GM19035 (cell line): ENCODE results near the gene LRP11.
"Not testable (repeated sequence)": the region's sequence is repeated elsewhere in the genome, so short reads cannot be mapped to it uniquely, and the experiment has no call there.

Experiments
- ATAC-seq: cut with Tn5 transposase; IDR thresholded peaks from one replicate; pipeline ENCODE4 v1.9.1; 2021; ENCODE audit not compliant: unreplicated experiment

LRP11 gene

GRCh38 chr6:149851461-149852110, 12.6 kb downstream of the LRP11 start:
- no peak for ATAC-seq

DNA sequence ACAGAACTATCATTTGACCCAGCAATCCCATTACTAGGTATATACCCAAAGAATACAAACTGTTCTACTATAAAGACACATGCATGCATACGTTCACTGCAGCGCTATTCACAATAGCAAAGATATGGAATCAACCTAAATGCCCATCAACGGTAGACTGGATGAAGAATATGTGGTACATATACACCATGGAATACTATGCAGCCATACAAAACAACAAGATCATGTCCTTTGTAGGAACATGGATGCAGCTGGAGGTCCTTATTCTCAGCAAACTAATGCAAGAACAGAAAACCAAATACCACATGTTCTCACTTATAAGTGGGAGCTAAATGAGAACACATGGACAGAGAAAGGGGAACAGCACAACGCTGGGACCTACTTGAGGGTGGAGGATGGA, 15.8 kb downstream of the LRP11 start:
- not testable (repeated sequence) for ATAC-seq

DNA sequence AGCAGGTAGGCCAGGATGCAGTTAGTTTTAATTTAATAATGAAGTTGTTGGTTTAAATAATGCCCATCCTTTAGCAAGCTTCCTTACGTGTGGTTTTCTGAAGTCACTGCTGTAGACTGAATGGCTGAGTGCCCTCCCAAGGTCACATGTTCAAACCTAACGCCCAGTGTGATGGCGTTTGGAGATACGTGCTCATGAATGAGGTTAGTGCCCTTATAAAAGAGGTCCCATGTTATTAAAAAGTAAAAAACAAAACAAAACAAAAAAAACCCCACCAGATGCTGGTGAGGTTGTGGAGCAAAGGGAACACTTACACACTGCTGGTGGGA, 16.3 kb downstream of the LRP11 start:
- ATAC-seq = no peak

GRCh38 chr6:149846321-149846720, 17.8 kb downstream of the LRP11 start:
- no peak for ATAC-seq

DNA sequence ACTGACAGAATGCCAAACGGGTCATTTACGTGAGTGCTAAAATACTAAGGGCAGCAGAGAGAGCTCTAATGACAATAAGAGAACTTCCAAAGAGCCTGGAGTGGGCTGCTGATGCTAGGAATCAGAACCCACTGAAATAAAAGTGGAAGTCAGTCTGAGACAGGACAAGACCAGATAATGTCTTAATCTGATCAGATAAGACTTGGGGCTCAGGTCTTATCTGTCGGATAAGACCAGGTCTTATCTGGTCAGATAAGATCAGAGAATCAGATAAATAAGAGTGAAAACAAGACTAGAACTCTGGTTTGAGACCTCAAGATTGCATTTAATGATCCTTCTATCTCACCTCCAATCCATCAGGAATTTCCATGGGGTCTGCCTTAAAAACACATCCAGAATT, 18.6 kb downstream of the LRP11 start:
- no peak for ATAC-seq

DNA sequence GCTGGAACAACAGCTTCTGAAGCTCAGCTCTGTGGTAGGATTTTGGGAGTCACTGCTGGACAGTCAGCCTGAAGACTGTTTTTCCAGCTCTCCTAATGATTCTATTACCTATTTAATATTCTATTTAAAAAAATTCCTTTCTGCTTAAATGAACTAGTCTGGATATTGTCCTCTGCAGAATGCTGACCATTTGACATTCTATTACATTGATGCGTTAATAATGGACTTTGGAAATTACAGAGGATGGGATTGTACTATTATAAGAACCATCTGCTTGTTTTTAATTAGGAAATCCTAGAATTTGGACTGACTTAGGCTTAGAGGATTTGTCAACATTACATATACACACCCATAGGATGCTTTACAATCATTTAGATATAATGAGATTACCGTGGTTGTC, 19.7 kb downstream of the LRP11 start:
- no peak for ATAC-seq

GRCh38 chr6:149844036-149844435, 20.1 kb downstream of the LRP11 start:
- ATAC-seq = not testable (repeated sequence)

DNA sequence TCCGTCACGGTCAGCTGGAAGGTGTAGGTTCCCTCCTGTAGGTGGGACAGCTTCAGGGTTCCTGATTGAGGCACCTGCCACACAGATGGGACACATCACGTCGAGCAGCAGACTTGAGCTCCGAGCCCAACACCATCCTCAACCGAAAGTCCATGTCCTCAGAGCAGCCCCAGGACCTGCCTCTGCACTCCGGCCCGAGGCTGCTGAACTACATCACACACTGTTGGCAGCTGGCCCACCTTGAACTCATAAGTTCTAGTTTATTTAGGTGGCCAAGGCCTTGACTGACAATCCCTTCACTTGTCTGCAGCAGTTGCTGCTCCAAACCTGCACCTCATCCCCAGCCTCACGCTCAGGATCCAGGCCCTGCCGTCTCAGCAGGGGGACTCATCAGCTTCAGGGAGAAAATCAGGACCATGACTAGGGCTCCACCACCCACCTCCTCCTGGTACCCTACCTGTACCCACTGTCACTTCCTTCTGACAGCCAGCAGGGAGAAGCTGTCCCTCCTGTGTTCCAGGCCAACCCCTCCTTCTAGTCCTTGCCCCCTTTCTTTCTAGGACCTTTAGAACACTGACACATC, 21.0 kb downstream of the LRP11 start:
- ATAC-seq = no peak

DNA sequence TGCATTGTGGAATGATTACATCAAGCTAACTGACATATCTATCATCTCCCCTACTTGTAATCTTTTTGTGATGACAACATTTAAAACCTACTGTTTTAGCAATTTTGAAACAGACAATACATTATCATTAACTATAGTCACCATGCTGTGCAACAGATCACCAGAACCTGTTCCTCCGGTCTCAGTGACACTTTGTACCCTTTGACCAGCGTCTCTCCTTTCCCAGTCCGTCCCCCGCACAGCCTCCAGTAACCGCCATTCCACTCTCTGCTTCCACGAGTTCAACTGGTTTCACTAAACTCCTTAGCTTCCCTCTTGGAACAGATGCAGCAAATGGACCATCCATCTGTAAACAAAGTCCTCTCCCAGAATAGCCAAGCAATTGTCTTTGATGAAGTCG, 21.8 kb downstream of the LRP11 start:
- no peak for ATAC-seq

DNA sequence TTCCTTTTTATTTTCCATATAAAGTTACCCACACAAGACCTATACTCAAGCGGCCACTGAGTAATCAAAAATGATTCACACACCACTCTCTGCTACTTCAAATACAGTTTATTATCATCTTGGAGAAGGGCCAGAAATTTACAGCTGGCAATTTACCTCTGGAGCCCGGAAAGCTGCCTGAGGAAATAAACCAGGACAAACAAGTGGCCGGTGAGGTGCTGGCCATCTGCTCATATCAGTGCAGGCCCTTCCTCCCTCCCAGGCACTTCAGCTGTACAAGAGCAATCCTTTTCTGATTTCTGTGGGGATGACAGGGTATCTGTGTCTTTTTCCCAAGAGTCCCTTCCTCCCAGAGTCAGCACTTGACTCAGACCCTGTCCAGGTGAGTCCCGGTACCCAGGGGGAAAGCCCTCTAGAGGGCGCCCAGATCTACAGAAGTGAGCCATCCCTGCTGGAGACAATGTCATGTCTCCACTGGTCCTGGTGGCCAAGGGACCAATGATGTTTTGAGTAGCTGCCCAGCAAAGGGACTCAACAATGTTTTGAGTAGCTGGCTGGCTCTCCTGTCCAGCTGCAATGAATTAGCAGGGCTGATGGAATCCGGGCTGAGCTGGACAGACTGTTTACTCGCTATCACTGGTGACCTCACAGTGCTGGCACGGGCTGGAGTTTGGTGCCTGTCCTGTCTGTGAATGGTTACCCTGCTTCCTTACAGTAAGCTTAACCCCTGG, 23.6 kb downstream of the LRP11 start:
- ATAC-seq = no peak

DNA sequence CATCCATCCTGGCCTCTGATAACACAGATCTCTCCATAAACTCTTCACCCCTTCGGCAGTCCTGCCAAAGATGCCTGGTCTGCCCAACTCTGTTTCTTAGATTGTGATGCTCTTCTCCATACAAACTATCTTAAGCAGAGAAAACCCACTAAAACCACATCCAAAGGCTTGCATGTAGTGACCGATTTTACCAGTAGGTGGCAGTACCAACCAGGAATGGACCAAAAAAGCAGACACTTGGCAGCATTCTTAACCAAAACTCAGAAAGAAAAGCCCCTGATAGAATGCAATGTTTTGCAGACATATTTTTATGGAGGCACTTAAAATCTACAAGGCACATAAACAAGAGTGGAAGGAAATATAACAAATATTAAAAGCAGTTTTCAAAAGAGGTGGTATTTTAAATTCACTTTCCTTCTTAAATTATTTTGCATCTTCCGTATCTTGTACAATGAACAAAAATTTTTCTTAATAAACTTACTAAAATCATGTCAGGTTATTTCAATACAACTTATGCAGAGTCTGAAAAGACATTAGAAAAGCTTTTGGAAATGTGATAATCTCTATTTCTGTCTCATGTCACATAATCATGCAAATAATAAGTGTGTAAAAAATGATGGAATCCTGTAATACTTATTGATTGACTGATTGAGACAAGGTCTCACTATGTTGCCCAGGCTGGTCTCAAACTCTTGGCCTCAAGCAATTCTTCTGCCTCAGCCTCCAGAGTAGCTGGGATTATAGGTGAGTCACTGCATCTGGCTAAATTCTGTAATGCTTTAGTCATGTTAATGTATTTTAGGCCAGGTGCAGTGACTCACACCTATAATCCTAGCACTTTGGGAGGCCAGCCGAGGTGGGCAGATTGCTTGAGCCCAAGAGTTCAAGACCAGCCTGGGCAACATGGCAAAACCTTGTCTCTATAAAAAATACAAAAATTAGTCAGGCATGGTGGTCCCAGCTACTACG, 29.4 kb downstream of the LRP11 start:
- no peak for ATAC-seq

DNA sequence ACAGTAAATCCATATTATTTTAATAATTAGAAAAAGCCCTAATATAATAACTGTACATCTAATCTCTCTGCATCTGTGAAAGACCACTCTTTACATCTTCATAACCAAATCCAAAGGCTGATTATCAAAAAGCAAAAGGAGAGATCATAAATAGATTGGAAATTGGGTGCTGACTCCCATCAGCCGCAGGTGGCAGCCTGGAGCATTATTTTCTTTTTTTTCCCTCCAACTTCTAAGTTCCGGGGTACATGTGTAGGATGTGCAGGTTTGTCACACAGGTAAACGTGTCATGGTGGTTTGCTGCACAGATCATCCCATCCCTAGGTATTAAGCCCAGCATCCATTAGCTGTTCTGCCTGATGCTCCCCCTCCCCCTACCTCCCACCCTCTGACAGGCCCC, 30.5 kb downstream of the LRP11 start:
- no peak for ATAC-seq

- ATAC-seq = no peak
Measured at GRCh38 chr6:149831308-149831820, 32.8 kb downstream of the LRP11 start.

DNA sequence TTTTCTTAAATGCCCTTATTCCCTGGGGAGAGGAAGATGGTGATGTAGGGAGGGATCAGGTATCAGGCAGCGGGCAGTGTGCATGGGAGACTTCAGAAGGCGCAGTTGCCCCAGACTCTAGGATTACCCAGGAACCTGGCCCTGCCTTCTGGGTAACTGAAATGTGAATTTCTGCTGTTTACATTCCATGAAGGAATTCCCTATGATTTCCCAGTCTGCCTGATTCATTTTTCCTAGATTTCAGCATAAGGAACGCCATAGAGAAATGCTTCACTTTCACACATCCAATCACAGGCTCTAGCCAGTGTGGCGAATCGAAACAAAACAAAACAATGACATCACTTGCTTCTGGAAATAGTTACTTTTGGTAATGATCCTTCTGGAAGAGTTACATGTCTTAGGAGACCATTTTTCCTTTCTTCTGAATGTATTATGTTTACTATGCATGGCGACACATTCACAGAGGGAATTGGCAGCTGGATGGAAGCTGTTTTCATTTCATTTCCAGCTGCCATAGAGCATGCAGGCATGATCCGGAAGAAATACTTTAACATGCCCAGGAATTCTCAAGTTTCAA, 33.3 kb downstream of the LRP11 start:
- no peak for ATAC-seq

GRCh38 chr6:149825292-149825691, 38.9 kb downstream of the LRP11 start:
- no peak for ATAC-seq

- ATAC-seq = no peak
Measured at GRCh38 chr6:149823013-149823412, 41.1 kb downstream of the LRP11 start.

DNA sequence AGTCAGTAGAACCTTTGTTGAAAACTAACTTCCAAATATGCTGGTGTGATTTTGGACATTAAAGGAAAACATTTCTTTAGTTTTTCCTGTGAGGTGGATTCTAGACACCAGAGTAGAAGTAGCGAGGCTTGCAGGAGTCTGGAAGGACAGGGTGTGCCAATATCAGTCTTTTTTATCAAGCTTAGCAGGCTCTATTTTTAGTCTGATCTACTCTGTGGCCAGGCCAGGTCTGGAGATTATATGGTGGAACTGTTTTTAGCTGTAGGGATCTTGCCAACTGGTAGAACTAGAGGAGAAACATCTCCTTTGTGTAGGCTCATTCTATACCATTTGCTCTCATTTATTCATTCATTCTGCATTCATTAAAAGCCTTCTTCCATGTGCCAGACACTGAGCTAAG, 42.7 kb downstream of the LRP11 start:
- ATAC-seq = no peak

DNA sequence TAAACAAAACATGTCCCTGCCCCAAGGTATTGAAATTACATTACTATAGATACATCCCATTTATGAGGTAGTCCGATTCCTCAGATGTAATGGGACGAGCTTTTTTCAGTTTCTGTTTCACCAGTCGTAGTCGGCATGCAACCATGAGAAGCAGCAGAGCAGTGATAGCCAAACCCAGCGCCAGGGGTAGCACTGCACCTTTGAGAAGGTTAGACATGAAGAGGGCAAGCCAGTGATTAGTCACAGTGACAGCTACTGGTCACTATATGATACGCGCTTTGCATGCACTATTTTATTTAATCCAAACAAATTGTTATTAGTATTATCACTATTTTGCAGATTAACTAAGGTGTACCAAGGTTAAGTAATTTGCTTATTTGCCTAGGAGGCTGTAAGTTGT, 43.7 kb downstream of the LRP11 start:
- no peak for ATAC-seq

DNA sequence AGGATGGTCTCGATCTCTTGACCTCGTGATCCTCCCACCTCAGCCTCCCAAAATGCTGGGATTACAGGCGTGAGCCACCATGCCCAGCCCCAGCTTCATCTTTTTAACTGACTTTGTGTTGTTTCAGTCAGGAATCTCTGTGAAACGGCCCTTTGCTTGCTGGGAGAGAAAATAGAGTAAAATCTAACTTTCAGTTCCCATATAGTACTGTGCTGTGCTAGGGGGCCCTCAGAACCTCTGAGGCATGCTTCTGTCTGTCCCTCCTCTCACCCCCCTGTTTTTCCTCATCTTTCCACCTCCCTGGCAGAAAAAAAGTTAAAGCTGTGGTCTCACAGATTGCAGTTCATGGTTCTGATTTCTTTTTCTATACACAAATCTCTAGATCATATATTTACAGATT, 48.4 kb downstream of the LRP11 start:
- ATAC-seq = no peak

DNA sequence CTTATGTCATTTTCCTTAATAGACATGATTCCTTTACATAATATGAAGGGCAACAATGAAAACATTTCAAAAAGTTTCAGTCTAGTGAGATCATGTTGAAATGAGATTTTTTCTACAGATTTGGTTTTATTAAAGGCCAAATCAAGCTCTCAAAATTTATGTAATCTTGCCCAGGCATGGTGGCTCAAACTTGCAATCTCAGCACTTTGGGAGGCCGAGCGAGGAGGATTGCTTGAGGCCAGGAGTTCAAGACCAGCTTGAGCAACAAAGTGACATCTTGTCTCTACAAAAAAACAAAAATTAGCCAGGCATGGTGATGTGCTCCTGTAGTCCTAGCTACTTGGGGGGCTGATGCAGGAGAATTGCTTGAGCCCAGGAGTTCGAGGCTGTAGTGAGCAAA, 50.8 kb downstream of the LRP11 start:
- no peak for ATAC-seq

GRCh38 chr6:149809798-149810197, 54.4 kb downstream of the LRP11 start:
- no peak for ATAC-seq
